Occipital lobe (tissue), 2 donors: ENCODE data around the gene WDR38. TPM values are rescaled to one million over a fixed set of nuclear protein-coding genes. Genes with fewer than 3 reads are reported as not detected.
"Not testable (repeated sequence)": the region's sequence is repeated elsewhere in the genome, so short reads cannot be mapped to it uniquely, and the experiment has no call there.

Source experiments
- DNase-seq: peaks from one replicate; lab custom pipeline; 2025; lab: John Stamatoyannopoulos, UW
- total RNA-seq: library from RNA; depleted of rRNA; stranded (reverse); fragments of >200 nt; gene quantifications from one replicate; pipeline ENCODE4 v1.2.3, GENCODE V29; 2014

The WDR38 gene
- total RNA-seq, 1 donor from 2014 or later: not detected

DNA sequence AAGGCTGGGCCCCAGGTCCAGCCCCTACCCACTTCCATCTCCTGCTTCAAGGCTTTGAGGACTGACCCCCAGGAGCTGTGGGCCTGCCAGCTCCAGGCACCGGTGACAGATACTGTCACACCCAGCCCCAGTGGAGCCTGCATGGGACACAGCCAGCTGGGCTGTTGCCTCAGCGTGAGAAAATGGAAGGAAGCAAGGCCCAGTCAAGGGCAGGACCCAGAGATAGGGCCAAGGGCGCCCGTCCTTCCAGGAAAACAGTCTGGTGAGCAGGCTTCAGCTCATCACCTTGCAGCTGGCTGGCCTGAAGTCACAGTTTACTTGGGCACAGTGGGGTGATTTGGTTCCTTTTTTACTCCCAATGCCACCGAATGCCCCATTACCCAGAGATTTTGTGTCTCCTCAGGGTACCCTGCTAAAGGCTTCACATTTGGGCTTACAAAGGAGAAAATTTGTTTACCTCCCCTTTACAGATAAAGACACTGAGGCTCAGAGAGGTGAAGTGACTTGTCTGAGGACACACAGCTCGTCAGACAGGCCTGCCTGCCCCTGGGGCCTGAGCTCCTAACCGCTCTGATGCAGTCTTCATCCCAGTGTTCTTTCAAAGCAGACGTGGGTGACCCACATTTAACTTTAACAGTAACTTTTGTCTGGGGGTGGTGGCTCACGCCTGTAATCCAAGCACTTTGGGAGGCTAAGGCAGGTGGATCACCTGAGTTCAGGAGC lies 21.5 kb upstream of the WDR38 start:
- no peak for DNase-seq

DNA sequence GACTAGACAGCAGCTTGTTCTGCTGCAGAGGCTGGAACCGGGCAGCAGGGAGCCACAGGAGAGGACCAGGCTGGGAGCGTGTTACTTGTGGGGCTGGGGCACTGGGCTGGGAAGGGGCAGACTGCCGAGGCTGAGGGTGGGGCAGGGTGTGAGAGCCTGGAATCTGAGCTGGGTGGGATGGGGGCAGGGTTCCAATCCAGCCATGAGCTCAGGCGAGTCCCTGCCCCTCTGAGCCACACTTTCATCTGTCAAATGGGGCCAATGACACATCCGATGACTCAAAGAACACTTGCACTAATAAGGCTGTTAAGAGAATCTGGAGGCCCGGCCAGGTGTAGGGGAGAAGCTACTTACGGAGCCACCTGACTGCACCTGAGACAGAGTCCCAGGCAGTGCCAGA lies 18.7 kb upstream of the WDR38 start:
- no peak for DNase-seq

DNA sequence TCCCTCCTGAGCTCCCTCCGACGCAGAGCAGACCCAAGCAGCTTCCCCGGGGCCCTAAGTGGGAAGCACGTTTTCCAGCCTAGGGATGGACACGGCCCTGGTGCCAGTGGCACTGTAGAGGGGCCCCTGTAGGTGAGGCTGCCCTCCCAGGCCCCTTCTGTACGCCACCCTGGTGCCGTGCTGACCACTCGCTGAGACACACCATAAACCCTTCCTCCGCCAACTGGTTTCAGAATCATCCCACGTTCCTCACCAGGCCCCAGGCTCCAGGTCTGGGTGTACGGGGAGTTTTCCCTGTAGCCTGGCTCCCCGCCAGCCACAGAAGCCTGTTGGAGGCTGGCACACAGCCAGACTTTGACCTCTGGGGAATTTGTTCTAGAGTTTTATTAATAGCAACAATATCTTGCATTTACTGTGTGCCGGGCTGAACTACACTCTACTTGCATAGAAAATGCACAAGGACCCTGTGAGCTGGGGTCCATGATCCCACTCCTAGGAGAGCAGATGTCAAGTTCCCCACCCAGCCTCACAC lies 18.2 kb upstream of the WDR38 start:
- DNase-seq: no peak

DNA sequence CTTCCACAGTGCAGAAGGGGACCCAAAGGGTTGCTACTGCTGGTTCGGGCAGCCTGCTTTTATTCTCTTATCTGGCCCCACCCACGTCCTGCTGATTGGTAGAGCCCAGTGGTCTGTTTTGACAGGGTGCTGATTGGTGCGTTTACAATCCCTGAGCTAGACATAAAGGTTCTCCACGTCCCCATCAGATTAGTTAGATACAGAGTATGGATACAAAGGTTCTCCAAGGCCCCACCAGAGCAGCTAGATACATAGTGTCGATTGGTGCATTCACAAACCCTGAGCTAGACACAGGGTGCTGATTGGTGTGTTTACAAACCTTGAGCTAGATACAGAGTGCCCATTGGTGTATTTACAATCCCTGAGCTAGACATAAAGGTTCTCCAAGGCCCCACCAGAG lies 15.1 kb upstream of the WDR38 start:
- not testable (repeated sequence) for DNase-seq

DNA sequence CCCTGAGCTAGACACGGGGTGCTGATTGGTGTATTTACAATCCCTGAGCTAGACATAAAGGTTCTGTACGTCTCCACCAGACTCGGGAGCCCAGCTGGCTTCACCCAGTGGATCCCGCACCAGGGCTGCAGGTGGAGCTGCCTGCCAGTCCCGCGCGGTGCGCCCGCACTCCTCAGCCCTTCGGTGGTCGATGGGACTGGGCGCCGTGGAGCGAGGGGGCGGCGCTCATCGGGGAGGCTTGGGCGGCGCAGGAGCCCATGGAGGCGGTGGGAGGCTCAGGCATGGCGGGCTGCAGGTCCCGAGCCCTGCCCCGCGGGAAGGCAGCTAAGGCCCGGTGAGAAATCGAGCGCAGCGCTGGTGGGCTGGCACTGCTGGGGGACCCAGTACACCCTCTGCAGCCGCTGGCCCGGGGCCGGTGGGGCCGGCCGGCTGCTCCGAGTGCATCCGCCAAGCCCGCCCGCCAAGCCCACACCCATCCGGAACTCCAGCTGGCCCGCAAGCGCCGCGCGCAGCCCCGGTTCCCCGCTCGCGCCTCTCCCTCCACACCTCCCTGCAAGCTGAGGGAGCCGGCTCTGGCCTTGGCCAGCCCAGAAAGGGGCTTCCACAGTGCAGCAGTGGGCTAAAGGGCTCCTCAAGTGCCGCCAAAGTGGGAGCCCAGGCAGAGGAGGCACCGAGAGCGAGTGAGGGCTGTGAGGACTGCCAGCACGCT lies 14.5 kb upstream of the WDR38 start:
- DNase-seq: not testable (repeated sequence)

DNA sequence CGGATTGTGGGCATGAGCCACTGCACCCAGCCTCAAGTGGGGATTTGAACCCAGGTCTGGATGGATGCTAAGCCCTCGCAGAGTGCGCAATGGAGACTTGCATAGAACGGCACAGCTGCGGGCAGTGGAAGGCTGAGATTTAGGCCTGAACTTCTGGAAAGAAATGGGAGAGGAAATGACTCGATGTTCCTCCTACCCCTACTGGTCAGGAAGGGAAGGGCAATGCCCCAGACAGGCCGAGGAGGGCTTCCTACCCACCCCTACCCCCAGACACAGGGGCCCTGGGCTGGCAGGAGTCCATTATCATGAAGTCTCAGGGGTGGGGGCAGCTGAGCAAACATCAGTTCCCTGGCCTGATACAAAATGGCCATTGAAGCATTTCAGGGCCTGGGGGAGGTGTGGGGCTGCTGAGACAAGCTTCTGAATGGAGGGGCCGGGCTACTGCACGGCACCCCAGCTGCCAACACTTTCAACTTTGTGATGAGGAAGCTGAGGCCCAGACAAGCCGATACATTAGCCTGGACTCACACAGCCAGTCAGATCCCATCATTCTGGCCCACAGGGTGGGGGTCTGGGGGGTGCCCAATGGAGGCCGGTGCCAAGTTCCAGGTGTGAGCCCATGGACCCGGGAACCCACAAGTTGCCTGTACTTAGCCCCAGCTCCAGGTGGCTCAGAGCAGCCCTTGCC lies 13.5 kb upstream of the WDR38 start:
- no peak for DNase-seq

DNA sequence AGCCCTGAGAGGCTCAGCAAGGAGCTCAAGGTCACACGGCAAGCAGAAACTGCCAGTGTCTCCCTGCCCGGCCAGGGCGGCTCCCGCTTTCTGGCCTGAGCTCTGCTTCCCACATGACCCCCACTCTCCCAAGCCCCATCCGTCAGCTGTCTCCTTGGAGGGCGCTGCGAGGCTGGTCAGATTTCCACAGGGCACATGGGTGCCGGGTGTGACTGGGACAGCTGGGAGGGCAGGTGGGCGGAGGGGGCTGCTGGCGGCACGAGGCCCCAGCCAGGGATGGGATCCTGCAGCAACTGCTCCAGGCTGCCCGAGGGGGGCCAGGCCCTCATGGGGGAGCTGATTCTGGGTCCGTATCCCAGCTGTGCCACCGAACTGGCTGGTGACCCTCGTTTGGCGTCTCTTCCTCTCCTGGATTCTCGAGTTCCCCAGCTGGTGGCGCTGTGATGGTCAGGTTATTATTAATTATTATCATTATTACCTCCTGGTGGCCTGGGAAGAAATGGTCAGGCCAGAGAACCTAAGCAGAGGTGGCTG lies 12.9 kb upstream of the WDR38 start:
- no peak for DNase-seq

DNA sequence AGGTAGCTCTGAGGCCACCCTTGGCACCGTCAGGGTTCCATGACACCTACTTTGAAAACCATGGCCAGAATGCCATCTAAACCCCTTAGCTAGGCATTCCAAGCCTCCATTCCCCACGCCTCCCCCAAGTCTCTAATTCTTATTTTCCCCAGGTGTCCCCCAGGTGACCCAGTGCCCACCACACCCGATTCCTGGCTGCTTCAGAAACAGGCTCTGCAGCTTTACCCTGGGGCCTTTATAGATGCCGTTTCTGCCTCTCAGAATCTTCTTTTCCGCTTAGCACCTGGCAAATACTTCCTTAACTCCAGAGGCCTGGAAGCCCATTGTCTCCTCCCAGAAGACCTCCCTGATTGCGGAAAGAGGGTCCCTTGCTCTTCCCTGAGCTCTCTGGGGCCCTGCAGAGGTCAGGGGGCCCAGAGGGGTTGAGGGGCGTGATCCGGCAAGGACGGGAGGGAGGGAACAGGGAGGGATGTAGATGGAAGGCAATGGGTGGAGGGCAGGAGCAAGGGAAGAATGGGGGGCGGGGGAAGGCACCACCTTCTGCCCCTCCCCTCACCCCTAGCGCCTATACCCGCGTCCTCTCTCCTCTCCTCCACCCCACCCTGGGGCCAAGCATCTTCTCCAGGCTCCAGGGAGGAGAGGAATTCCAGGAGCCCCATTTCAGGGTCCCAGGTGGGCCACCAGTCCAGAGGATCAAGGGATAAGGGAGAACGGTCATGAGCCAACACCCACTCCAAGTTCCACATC lies 12.0 kb upstream of the WDR38 start:
- DNase-seq: no peak

DNA sequence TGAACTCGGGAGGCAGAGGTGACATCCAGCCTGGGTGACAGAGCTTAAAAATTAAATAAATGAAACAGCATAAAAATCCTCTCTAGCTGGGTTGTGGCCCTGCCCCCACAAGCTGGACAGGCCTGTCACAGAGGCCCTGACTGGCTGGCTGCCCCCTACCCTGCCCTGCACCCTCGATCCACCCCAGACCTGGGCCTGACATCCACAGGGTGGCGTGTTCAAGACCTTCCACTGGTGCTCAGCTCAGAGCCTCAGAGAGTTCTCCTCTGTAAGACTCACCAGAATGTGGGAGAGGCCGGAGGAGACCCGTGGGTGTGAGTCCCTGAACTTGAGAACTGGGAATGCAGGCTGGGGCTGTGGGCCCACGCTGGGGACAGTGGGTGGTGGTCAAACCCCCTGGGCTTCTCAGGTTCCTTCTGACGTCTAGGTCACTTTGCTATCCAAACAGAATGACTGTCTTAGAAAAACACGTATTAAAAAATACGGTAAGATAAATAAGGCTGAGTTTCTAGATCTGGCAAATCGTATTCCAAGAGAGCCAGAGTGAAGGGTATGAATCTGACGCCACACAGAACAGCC lies 9.7 kb upstream of the WDR38 start:
- DNase-seq: no peak

DNA sequence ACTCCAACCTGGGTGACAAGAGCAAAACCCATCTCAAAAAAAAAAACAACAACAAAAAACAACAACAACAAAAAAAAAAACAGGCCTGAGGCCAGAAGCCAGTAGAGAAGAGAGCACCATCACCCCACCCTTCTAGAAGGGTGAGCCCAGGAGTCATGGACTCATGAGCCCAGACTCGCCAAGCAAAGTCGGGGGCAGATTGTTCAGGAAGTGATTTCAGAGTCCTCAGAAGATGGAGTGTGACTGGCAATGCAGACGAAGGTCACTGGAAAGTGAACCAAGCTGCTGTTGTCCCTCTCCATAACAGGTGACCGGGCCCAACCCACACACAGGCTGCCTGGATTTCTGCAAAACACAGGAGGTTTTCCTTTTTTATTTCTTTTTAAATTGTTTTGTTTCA lies 9.0 kb upstream of the WDR38 start:
- no peak for DNase-seq

DNA sequence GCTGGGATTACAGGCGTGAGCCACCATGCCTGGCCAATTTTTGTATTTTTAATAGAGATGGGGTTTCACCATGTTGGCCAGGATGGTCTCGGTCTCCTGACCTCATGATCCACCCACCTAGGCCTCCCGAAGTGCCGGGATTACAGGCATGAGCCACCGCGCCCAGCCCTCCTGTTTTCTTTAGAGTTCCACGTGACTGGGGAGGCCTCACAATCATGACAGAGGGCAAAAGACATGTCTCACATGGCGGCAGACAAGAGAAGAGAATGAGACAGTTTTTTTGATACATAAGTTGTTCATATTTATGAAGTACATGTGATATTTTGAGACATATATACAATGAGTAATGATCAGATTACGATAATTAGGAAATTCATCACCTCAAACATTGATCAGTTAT lies 6.8 kb upstream of the WDR38 start:
- not testable (repeated sequence) for DNase-seq

DNA sequence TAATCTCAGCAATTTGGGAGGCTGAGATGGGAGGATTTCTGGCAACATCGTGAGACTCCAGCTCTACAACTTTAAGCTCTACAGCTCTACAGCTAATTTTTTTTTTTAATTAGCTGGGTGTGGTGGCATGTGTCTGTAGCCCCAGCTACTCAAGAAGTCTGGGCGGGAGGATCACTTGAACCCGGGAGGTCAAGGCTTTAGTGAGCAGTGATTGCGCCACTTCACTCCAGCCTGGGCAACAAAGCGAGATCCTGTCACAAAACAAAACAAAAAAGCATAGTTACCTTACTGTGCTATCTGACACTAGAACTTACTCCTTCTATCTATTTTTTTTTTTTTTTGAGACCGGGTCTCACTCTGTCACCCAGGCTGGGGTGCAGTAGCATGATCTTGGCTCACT lies 6.3 kb upstream of the WDR38 start:
- DNase-seq: no peak

DNA sequence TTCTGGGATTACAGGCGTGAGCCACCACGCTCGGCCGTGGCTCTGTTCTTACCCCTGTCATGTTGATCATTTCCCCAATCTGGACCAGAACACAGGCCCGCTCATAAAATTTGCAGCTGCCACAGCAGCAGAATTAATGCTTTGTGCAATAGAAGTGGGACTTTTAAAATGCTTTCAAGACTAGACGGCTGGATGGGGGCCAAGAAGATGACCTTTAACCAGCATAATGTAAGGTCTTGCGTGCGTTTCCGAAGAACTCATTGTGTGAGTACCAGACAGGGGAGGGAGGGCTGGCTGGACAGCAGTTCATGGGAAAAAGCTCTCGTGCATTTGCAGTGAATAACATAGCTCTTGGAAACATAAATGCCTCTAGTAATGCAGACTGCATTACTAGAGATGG lies 3.5 kb upstream of the WDR38 start:
- no peak for DNase-seq

DNA sequence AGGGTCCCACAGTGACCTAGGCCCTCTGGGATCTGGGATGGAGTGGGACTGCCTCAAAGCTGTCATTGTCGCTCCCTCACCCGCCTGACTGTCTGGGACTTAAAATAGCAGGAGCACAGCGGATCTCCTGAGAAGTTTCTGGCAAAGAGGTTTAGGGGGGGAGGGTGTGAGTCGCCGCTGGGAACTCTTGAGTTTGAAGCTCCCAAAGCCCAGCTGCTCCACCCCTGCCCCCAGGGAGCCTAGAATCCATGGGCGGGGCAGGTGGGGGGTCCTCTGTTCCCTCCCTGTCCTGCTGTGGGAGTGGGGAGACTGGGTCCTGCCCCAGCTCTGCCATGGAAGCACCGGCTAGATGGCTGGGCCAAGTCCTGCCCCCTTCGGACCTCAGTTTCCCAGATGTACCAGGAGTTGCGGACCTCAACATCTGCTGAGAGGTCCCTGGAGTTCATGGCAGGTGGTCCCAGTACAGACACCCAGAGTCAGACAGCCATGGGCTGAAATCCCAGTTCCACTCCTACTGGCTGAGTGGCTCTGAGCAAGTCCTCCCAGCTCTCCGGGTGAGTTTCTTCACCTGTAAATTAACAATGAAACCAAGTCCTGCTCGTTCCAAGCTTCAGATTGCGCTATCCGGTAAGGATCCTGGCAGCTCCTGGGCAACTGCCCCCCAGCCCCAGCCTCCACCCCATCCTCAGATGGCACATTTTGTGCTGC lies 985 bp upstream of the WDR38 start:
- DNase-seq: no peak

DNA sequence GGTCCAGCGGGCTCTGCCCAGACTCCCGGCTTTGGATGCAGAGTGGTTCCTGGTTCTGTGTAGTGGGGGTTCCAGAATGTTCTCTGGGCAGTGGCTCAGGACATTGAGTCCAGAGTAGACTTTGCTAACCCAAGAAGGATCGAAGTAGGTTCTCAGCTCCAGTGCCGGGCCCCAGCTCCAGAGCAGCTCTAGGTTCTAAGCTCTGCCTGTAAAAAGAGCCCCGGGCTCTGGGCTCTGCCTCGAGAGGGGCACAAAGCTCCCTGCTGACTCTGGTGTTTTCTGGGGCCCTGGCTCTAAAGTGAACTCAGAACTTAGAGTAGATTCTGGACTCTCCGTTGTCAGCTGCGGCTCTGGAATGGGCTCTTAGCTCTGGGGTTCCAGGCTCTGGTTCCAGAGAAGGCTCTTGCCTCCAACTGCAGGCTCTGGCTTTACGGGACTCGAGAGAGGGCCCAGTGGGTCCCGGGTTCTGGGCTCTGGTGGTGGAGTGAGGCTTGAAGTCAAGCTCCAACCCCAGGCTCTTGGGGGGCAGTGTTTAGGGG lies 414 bp downstream of the WDR38 start:
- DNase-seq: no peak

DNA sequence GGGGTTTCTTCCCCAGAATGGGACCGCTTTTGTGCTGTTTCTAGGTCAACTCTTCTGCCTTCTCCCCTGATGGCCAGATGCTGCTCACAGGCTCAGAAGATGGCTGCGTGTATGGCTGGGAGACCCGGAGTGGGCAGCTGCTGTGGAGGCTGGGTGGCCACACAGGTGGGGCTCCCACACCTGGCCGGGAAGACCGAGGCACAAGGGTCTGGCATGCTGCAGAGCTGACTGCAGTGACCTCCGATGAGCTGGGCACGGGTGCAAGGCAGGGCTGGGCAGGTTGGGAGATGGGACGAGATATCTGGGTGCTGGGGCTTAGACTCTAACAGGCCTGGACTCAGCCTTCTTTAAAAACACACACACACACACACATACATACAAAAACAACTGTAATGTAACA lies 901 bp downstream of the WDR38 start:
- DNase-seq: no peak

DNA sequence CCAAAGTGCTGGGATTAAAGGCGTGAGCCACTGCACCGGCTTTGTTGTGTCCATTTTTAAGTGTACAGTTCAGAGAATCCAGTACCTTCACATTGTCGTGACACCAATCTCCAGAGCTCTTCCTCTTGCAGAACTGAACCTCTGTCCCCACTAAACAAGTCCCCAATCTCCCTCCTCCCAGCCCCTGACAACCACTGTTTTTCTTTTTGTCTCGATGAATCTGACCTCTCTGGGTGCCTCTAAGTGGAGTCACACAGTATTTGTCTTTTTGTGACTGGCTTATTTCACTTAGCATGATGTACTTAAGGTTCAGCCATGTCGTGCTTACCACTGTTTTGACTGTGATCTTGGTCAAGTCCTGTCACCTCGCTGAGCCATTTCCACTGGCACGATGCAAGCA lies 1.6 kb downstream of the WDR38 start:
- DNase-seq: no peak

DNA sequence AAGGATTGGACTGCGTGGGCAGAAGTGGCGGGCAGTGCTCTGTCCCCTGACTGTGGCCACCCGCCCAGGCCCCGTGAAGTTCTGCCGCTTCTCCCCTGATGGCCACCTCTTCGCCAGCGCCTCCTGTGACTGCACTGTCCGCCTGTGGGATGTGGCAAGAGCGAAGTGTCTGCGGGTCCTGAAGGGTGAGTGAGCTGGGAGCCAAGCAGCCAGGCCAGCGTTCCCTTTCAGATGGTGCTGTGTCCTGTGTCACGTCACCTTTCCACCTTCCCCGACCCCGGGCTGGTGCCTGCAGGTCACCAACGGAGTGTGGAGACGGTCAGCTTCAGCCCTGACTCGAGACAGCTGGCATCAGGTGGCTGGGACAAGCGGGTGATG lies 2.3 kb downstream of the WDR38 start:
- no peak for DNase-seq

DNA sequence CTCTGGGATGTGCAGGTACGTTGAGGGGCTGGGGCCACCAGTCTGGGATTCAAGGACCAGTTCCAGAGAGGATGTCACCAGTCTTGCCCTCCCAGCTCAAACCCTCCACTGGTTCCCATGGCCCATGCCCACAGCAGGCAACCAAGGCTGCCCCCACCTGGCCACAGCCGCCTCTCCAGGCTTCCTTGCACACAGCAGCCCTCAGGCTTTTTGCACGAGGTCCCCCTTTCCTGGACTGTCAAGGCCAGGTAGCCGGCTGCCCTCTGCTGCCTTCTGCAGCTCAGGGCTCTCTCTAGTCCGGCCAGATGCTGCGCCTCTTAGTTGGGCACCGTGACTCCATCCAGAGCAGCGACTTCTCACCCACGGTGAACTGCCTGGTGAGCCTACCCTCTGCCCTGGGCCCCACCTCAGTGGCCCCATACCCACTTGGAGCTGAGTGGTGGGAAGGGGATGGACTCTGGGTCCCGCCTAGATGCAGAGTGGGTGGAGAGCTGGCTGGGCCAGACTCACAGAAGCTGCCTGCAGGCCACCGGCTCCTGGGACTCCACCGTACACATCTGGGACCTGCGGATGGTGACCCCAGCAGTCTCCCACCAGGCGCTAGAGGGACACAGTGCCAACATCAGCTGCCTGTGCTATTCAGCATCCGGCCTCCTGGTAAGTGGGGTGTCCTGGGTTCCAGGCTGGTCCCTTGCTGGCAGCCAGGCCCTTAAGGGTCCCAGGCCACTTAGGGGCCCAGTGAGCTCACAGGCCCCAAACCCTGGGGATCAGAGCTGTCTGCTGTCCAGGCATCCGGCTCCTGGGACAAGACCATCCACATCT lies 2.9 kb downstream of the WDR38 start:
- no peak for DNase-seq
